ENCODE results near the gene SLC4A3.

The SLC4A3 gene

GRCh38 chr2:219641390-219642068 is 14.1 kb downstream of the SLC4A3 start:
- H3K27ac ChIP-seq = no peak overlapping the region

DNA sequence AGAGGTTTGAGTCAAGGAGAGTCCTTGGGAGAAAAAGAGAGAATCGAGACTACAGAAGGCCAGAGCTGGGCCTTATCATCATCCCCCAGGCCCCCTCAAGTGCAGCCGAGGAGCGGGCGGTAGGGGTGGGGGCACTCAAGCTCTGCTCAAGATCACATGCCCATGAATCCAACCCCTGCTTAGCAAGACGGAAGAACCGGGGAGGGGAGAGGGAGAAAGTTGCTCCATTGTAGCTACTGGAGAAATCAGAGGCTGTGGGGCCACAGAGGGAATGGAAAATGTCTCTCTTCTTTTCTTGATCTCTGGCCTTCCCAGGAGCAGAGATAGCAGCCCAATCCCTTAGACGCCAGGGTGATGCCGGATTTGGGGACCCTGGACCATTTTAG is 14.6 kb downstream of the SLC4A3 start:
- TF ChIP-seq, protein P1, sequence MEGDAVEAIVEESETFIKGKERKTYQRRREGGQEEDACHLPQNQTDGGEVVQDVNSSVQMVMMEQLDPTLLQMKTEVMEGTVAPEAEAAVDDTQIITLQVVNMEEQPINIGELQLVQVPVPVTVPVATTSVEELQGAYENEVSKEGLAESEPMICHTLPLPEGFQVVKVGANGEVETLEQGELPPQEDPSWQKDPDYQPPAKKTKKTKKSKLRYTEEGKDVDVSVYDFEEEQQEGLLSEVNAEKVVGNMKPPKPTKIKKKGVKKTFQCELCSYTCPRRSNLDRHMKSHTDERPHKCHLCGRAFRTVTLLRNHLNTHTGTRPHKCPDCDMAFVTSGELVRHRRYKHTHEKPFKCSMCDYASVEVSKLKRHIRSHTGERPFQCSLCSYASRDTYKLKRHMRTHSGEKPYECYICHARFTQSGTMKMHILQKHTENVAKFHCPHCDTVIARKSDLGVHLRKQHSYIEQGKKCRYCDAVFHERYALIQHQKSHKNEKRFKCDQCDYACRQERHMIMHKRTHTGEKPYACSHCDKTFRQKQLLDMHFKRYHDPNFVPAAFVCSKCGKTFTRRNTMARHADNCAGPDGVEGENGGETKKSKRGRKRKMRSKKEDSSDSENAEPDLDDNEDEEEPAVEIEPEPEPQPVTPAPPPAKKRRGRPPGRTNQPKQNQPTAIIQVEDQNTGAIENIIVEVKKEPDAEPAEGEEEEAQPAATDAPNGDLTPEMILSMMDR (conservative IDR thresholded peaks at IDR 0.05) = no peak
- H3K27ac ChIP-seq = no peak overlapping the region

More at GRCh38 chr2:219641390-219642068, 14.1 kb downstream of the SLC4A3 start:
- TF ChIP-seq, protein P1 (conservative IDR thresholded peaks at IDR 0.05) = no peak

GRCh38 chr2:219642465-219643083 is 15.1 kb downstream of the SLC4A3 start:
- no peak overlapping the region for H3K27ac ChIP-seq
- TF ChIP-seq, protein P1 (conservative IDR thresholded peaks at IDR 0.05) = peak; percentile 99

GRCh38 chr2:219643084-219643473 is 15.6 kb downstream of the SLC4A3 start:
- TF ChIP-seq, protein P1 (conservative IDR thresholded peaks at IDR 0.05) = no peak
- H3K27ac ChIP-seq = no peak overlapping the region

DNA sequence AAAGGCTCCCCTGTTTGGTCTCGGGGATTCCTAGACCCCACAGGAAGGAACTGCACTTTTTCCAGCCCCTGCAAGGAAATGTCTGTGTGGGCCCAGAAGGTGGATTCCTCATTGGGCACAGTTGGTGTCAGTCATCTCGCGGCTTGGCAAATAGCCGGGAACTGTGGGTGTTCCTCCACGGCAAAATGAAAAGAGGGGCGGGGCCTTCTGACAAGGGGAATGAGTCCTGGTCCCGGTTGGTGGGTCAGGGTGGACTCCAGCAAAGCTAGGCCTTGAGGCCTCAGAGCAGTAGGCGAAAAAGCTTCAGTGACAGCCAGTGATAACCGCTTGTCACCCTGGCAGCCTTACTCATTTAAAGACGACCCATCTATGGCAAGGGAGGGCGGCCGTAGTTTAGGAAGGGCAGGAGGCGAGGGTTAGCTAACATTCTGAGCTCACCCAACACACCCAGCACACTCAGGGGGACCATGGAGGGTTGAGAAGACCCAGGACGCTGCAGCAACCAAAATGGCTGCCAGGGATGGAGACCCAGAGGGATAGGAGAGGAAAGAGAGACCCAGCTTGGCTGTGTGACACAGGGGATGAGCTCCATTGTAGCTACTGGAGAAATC is 16.5 kb downstream of the SLC4A3 start:
- H3K27ac ChIP-seq = no peak overlapping the region
- TF ChIP-seq, protein P1 (conservative IDR thresholded peaks at IDR 0.05) = no peak

- H3K27ac ChIP-seq = no peak overlapping the region
- TF ChIP-seq, protein P1 (conservative IDR thresholded peaks at IDR 0.05) = no peak
Observed at GRCh38 chr2:219644801-219645480, 17.5 kb downstream of the SLC4A3 start.

Data from VCaP (cell line).